Gastrocnemius medialis (tissue), 4 donors: ENCODE results near the gene TPRG1. TPM values are rescaled to one million over a fixed set of nuclear protein-coding genes. Genes with fewer than 3 reads are reported as not detected.

ENCODE experiments used
- ATAC-seq, 2 donors: fragments of 150-250 bp; one replicate each; pipeline ENCODE4 v1.9.1; 2016
- DNase-seq, 2 donors: peaks; one replicate each; pipeline ENCODE4 v3.0.0-alpha.2; 2019
- H3K27ac ChIP-seq, 4 donors: fragments of 200-600 bp; sonication (generic); 1 replicate in 1 of 4; 2 replicates in 3 of 4; pipeline ENCODE4 v1.5.1; 2016 to 2018; ENCODE audit warnings: mild to moderate bottlenecking in 2 of 4, moderate library complexity in 1 of 4
- H3K27me3 ChIP-seq, 3 donors: fragments of 200-600 bp; sonication (generic) in 2 of 3; 1 replicate in 1 of 3; 2 replicates in 2 of 3; pipeline versions ENCODE4 v1.5.1 to v1.6.0; 2016 to 2019; ENCODE audit warnings: mild to moderate bottlenecking in 1 of 3, moderate library complexity in 1 of 3
- H3K36me3 ChIP-seq, 2 donors: fragments of 200-600 bp; sonication (generic) in 1 of 2; one replicate each; pipeline ENCODE4 v1.5.1; 2017 to 2018
- H3K4me1 ChIP-seq, 2 donors: fragments of 200-600 bp; sonication (generic) in 1 of 2; one replicate each; pipeline ENCODE4 v1.5.1; 2016 to 2017; ENCODE audit warnings: mild to moderate bottlenecking in 2 of 2
- H3K4me3 ChIP-seq, 4 donors: fragments of 200-600 bp; sonication (generic) in 3 of 4; 1 replicate in 1 of 4; 2 replicates in 3 of 4; pipeline ENCODE4 v1.5.1; 2016 to 2019; ENCODE audit warnings: mild to moderate bottlenecking in 2 of 4
- H3K9me3 ChIP-seq, 3 donors: fragments of 200-600 bp; sonication (generic) in 2 of 3; 1 replicate in 1 of 3; 2 replicates in 2 of 3; pipeline ENCODE4 v1.5.1; 2016 to 2019
- CTCF ChIP-seq, 5 experiments: fragments of 450-650 bp in 3 of 5; fragments of 200-600 bp in 2 of 5; sonication (generic) in 2 of 5; IDR thresholded peaks in 4 of 5; conservative IDR thresholded peaks in 1 of 5; 1 replicate in 4 of 5; 2 replicates in 1 of 5; pipeline ENCODE4 v1.5.1; 2016 to 2019; ENCODE audit warnings: antibody characterized with exemption in 5 of 5, mild to moderate bottlenecking in 3 of 5, moderate library complexity in 3 of 5
- POLR2A ChIP-seq, 2 donors: fragments of 450-650 bp; IDR thresholded peaks; one replicate each; pipeline ENCODE4 v1.6.1; 2017; ENCODE audit warnings: antibody characterized with exemption in 2 of 2, mild to moderate bottlenecking in 2 of 2, moderate library complexity in 2 of 2
- in situ Hi-C, 4 donors: fragments of 200-750 bp; cut with MboI; loops; one replicate each; pipeline versions ENCODE4 v1.15.0 to v1.8.0; 2017; ENCODE audit warnings: low sequenced_read_pairs in 4 of 4
- intact Hi-C: fragments of 100-400 bp; cut with DNase I; formaldehyde crosslinking; loops from one replicate; pipeline ENCODE4 v1.15.1; 2023; ENCODE audit warnings: low total_unique reads
- total RNA-seq, 4 donors: library from RNA; depleted of rRNA; stranded (reverse); fragments of >200 nt; gene quantifications; one replicate each; pipeline versions ENCODE4 v1.1.0 to v1.2.3, GENCODE V29; 2016

The TPRG1 gene, protein sequence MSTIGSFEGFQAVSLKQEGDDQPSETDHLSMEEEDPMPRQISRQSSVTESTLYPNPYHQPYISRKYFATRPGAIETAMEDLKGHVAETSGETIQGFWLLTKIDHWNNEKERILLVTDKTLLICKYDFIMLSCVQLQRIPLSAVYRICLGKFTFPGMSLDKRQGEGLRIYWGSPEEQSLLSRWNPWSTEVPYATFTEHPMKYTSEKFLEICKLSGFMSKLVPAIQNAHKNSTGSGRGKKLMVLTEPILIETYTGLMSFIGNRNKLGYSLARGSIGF
- total RNA-seq: 1 to 10 TPM; 2.8 to 9.0 (median 3.2) TPM

- no peak for ATAC-seq
- no peak within 1 kb of the TSS for H3K27ac ChIP-seq
- in situ Hi-C loops: loop anchor here in 1 of 4 donors (25.0 kb wide), 1 partner anchor 184 kb away; no protein-coding TSS in a partner anchor
- H3K9me3 ChIP-seq: no peaks in the 10 kb centered on the region
- H3K36me3 ChIP-seq: no peaks in the 10 kb centered on the region
- intact Hi-C loops: no loop called here
- H3K27me3 ChIP-seq: no peaks in the 10 kb centered on the region
- no peak for DNase-seq
- TF ChIP-seq POLR2A (IDR thresholded peaks at IDR 0.05) (no peak), CTCF (IDR thresholded peaks at IDR 0.05 in 4 of 5, conservative IDR thresholded peaks at IDR 0.05 in 1 of 5) (no peak)
- H3K4me1 ChIP-seq: no peaks in the 10 kb centered on the region
- H3K4me3 ChIP-seq: no peak within 1 kb of the TSS
Measured at GRCh38 chr3:189171707-189172106, at the start of gene TPRG1. TPRG1 (plus strand) TSS chr3:189171971; CDS start chr3:189207385, 35,414 bp downstream.

GRCh38 chr3:189122110-189122509 is 49.7 kb upstream of the TPRG1 start:
- ATAC-seq: peak; percentile 55 to 68

DNA sequence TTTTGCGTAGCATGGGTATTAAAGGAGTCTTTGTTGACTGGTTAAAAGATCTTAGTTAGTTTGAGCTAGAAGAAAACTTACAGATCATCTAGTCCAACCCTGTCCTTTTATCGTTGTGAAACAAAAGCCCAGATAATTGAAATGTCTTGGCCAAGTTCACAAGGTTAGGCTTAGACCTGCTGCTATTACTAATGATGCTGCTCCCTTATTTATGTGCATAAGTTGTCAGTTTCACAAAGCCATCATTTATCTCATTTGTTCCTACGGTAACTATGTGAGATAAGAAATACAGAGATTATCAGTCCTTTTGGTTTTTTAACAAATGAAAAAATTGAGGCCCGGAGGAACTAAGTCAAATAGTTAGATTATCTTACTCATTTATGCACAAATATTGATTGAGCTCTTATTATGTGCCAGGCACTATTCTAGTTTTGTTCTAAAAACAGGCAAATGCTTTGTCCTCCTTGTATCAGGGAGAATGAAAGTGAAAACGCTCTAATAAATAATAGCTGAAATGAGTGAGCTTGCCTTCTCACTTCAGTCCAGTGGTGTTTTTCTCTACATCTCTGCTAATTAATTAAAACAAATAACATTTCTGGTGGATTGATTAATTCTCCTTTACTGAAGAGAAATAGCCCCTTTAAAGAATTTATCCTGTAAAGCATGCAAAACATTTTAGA is 49.1 kb upstream of the TPRG1 start:
- H3K4me3 ChIP-seq: peak overlapping the region in 3 of 4 donors; percentile 22 to 35 (median 26)
- TF ChIP-seq CTCF (IDR thresholded peaks at IDR 0.05 in 4 of 5, conservative IDR thresholded peaks at IDR 0.05 in 1 of 5) (no peak), POLR2A (IDR thresholded peaks at IDR 0.05) (no peak)
- DNase-seq (no peak), ATAC-seq (peak; percentile 55 to 57)
- no peaks in the 10 kb centered on the region for H3K36me3 ChIP-seq
- peaks cover 22 to 31% of the 10 kb centered on the region in 2 donors for H3K4me1 ChIP-seq
- no peaks in the 10 kb centered on the region for H3K9me3 ChIP-seq
- peak overlapping the region; percentile 37 to 76 (median 67) for H3K27ac ChIP-seq
- intact Hi-C loops: no loop called here
- H3K27me3 ChIP-seq: no peaks in the 10 kb centered on the region
- in situ Hi-C loops: no loop called here

More at GRCh38 chr3:189122110-189122509, 49.7 kb upstream of the TPRG1 start:
- Histone ChIP-seq H3K36me3 (no peaks in the 10 kb centered on the region), H3K27ac (peak overlapping the region; percentile 37 to 76 (median 67)), H3K9me3 (no peaks in the 10 kb centered on the region), H3K4me3 (peak overlapping the region in 3 of 4 donors; percentile 22 to 35 (median 26)), H3K27me3 (no peaks in the 10 kb centered on the region), H3K4me1 (peaks cover 22 to 31% of the 10 kb centered on the region in 2 donors)
- intact Hi-C loops (no loop called here), in situ Hi-C loops (no loop called here)
- DNase-seq: no peak
- TF ChIP-seq CTCF (IDR thresholded peaks at IDR 0.05 in 4 of 5, conservative IDR thresholded peaks at IDR 0.05 in 1 of 5) (no peak), POLR2A (IDR thresholded peaks at IDR 0.05) (no peak)

GRCh38 chr3:189123595-189124387 is 48.0 kb upstream of the TPRG1 start:
- H3K4me1 ChIP-seq: peaks cover 22 to 31% of the 10 kb centered on the region in 2 donors
- in situ Hi-C loops: no loop called here
- TF ChIP-seq CTCF (IDR thresholded peaks at IDR 0.05 in 4 of 5, conservative IDR thresholded peaks at IDR 0.05 in 1 of 5) (no peak), POLR2A (IDR thresholded peaks at IDR 0.05) (no peak)
- ATAC-seq (peak; percentile 36 to 54), DNase-seq (peak; percentile 14 to 26)
- H3K4me3 ChIP-seq: peak overlapping the region in 3 of 4 donors; percentile 23 to 35 (median 26)
- no peaks in the 10 kb centered on the region for H3K36me3 ChIP-seq
- no peaks in the 10 kb centered on the region for H3K9me3 ChIP-seq
- H3K27ac ChIP-seq: peak overlapping the region; percentile 37 to 76 (median 67)
- intact Hi-C loops: no loop called here
- H3K27me3 ChIP-seq: no peaks in the 10 kb centered on the region
